GM18508 (cell line): ENCODE measurements around the gene PCDHGC3.
"Not testable (repeated sequence)": the region's sequence is repeated elsewhere in the genome, so short reads cannot be mapped to it uniquely, and the experiment has no call there.

Source experiments
- ATAC-seq: cut with Tn5 transposase; IDR thresholded peaks from one replicate; pipeline ENCODE4 v1.9.1; 2021; ENCODE audit warnings: moderate number of reproducible peaks; ENCODE audit not compliant: insufficient read depth, unreplicated experiment

The PCDHGC3 gene

DNA sequence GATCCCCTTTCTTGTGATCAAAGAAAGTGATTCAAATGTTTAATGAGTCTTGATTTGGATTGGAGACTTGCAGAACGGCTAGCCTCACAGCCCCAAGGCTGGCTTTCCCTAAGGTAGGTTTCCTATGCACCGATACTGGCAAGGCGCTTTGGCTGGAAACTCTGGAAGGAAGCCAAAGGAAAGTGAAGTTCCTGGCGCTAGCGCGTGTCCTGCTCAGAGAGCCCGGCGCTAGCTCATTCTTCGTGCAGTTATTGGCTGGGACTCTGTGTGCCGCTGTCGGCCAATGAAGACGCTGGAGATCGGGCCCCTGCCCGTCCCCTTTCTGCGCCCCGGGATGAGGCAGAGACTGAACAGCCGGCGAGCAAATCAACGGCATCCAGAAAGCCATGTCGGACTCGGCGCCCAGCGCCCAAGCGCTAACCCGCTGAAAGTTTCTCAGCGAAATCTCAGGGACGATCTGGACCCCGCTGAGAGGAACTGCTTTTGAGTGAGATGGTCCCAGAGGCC is at the start of gene PCDHGC3:
Gene PCDHGC3 (plus strand): TSS at position 342 of the 507 bp plus-strand sequence. CDS start 151 bp downstream, at position 493.
- peak; percentile 86 for ATAC-seq

DNA sequence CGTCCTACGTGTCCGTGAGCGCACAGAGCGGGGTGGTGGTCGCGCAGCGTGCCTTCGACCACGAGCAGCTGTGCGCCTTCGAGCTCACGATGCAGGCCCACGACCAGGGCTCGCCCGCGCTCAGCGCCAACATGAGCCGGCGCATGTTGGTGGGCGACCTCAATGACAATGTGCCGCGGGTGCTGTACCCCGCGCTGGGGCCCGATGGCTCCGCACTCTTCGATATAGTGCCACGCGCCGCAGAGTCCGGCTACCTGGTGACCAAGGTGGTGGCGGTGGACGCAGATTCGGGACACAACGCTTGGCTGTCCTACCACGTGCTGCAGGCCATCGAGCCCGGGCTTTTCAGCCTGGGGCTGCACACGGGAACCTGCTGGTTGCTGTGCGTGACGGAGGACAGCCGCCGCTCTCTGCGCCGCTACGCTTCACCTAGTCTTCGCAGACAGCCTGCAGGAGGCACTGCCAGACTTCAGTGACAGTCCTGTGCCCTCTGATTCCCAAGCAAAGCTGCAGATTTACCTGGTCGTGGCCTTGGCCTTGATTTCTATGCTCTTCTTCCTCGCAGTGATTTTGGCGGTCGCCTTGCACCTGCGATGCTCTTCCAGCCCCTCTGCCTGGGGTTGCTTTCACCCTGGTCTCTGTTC is 47.9 kb upstream of the PCDHGC3 start:
- ATAC-seq = no peak

DNA sequence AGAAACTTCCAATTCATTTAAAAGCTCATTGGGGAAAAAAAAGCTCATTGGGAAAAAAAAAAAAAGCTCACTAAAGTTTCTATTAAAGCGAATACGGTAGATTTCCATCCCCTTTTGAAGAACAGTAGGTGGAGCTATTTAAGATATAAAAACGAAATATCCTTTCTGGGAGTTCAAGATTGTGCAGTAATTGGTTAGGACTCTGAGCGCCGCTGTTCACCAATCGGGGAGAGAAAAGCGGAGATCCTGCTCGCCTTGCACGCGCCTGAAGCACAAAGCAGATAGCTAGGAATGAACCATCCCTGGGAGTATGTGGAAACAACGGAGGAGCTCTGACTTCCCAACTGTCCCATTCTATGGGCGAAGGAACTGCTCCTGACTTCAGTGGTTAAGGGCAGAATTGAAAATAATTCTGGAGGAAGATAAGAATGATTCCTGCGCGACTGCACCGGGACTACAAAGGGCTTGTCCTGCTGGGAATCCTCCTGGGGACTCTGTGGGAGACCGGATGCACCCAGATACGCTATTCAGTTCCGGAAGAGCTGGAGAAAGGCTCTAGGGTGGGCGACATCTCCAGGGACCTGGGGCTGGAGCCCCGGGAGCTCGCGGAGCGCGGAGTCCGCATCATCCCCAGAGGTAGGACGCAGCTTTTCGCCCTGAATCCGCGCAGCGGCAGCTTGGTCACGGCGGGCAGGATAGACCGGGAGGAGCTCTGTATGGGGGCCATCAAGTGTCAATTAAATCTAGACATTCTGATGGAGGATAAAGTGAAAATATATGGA is 45.2 kb upstream of the PCDHGC3 start, which contains the start of gene PCDHGA12:
Gene PCDHGA12 (plus strand): TSS at position 176 of the 782 bp plus-strand sequence. CDS start 253 bp downstream, at position 429.
- no peak for ATAC-seq

DNA sequence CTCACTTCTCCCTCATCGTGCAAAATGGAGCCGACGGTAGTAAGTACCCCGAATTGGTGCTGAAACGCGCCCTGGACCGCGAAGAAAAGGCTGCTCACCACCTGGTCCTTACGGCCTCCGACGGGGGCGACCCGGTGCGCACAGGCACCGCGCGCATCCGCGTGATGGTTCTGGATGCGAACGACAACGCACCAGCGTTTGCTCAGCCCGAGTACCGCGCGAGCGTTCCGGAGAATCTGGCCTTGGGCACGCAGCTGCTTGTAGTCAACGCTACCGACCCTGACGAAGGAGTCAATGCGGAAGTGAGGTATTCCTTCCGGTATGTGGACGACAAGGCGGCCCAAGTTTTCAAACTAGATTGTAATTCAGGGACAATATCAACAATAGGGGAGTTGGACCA is 44.5 kb upstream of the PCDHGC3 start:
- ATAC-seq = no peak

DNA sequence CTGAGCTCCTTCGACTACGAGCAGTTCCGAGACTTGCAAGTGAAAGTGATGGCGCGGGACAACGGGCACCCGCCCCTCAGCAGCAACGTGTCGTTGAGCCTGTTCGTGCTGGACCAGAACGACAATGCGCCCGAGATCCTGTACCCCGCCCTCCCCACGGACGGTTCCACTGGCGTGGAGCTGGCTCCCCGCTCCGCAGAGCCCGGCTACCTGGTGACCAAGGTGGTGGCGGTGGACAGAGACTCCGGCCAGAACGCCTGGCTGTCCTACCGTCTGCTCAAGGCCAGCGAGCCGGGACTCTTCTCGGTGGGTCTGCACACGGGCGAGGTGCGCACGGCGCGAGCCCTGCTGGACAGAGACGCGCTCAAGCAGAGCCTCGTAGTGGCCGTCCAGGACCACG is 43.5 kb upstream of the PCDHGC3 start:
- ATAC-seq = not testable (repeated sequence)

DNA sequence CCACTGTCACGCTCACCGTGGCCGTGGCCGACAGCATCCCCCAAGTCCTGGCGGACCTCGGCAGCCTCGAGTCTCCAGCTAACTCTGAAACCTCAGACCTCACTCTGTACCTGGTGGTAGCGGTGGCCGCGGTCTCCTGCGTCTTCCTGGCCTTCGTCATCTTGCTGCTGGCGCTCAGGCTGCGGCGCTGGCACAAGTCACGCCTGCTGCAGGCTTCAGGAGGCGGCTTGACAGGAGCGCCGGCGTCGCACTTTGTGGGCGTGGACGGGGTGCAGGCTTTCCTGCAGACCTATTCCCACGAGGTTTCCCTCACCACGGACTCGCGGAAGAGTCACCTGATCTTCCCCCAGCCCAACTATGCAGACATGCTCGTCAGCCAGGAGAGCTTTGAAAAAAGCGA is 43.0 kb upstream of the PCDHGC3 start:
- ATAC-seq = not testable (repeated sequence)

DNA sequence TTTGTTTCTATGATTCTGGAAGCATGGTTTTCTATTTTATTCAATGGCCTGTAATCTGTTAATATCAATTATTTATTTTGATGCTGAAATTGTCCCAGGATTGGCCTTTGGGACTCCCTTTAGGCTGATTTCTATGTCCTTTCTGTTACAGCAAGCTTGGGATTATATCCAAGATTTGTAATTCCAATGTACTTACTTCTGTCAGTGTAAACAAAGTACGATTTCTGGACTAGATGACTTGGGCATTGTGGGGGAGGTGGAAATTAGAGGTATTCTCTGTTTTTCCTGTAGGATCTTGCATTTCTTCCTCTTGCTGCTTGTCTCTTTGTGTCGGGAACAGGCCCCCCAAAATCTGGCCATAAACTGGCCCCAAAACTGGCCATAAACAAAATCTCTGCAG is 41.8 kb upstream of the PCDHGC3 start:
- no peak for ATAC-seq

DNA sequence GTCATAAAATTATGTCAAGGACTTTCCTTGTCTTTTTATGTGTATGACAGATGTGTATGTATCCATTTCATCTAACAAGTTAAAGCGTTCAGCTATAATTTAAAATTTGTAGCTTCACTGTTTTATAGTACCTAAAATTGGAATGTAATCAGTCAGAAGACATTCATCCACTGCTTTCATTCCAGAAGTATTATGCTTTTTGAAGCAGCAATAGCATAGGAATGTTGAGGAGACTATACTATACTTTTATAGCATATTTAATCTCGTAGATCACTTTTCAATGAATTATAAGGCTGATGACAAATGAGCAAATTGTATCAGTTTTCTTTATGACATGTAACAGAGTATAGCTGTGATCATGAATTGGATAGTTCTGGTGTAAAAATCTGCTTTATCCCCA is 38.5 kb upstream of the PCDHGC3 start:
- no peak for ATAC-seq

DNA sequence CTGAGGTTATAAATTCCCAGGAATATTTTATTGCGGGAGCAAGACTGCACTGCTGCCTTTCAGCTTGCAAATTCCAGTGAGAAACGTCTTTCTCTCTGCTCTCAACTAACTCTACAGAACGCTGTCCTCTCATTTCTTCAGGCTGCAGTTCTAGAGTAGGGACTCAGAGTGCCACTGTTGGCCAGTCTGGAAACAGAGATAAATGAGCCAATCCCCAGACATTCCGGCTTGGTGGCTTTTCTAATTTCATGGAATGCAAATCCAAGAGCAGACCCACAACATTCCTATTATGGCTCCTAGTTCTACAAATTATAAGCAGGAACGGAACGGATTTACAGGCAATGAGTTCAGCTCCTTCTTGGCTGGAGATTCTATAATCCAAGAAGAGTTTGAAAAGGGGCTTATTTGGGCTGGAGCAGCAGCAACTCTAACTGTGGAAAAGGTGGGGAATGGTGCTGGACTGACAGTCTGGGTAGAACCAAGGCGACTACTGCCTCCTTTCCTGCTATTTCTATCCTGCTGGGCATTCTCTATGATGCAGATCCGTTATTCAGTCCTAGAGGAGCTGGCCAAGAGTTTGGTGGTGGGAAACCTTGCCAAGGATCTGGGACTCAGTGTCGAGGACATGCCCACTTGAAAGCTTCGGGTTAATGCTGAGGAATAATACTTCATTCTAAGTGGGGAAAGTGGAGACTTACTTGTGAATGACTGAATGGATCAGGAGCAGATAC is 36.2 kb upstream of the PCDHGC3 start:
- no peak for ATAC-seq

DNA sequence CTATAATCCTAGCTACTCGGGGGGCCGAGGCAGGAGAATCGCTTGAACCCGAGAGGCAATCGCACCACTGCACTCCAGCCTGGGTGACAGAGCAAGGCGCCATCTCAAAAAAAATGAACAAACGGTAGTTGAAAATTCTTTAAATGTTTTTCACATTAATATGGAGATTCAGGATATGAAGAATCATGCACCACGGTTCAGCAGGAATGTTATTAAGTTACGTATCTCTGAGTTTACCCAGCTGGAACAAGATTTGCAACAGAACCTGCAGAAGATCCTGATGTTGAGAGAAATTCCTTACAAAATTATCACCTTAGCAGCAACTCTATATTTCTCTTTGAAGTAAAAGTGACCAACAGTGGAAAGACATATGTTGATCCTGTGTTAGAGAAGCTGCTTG is 35.4 kb upstream of the PCDHGC3 start:
- no peak for ATAC-seq

DNA sequence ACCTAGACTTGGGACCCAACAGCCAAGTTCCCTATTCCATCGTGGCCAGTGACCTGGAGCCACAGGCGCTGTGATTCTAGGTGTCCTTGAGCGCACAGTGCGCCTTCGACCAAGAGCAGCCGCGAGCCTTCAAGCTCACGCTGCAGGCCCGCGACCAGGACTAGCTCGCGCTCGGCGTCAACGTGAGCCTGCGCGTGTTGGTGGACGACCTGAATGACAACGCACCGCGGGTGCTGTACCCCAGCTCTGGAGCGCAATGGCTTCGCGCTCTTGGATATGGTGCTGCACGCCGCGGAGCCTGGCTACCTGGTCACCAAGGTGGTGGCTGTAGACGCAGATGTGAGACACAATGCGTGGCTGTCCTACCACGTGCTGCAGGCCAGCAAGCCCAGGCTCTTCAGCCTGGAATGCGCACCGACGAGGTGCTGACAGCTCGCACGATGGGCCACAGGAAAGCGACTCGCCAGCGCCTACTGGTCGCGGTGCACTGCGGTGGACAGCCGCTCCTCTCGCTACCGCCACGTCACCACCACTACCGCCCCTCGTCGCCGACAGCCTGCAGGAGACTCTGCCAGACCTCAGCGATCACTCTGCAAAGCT is 34.1 kb upstream of the PCDHGC3 start:
- ATAC-seq = no peak

DNA sequence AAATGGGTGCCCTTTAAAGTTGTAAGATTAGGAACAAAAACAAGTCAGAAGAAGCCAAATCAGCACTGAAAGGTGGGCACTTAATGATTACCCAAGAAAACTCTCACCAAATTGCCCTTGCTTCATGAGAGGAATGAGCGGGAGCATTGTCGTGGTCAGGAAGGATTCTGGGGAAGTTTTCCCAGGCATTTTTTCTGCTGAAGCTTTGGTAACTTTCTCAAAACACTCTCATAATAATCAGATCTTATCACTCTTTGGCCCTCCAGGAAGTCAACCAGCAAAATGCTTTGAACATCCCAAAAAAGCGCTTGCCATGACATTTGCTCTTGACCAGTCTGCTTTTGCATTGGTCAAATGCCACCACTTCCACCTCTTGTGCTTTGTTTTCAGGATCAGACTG is 10.4 kb upstream of the PCDHGC3 start:
- ATAC-seq = no peak

DNA sequence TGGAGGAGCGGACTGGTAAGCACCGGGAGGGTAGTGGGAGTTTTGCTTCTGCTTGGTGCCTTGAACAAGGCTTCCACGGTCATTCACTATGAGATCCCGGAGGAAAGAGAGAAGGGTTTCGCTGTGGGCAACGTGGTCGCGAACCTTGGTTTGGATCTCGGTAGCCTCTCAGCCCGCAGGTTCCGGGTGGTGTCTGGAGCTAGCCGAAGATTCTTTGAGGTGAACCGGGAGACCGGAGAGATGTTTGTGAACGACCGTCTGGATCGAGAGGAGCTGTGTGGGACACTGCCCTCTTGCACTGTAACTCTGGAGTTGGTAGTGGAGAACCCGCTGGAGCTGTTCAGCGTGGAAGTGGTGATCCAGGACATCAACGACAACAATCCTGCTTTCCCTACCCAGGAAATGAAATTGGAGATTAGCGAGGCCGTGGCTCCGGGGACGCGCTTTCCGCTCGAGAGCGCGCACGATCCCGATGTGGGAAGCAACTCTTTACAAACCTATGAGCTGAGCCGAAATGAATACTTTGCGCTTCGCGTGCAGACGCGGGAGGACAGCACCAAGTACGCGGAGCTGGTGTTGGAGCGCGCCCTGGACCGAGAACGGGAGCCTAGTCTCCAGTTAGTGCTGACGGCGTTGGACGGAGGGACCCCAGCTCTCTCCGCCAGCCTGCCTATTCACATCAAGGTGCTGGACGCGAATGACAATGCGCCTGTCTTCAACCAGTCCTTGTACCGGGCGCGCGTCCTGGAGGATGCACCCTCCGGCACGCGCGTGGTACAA is 556 bp downstream of the PCDHGC3 start:
- ATAC-seq = no peak

DNA sequence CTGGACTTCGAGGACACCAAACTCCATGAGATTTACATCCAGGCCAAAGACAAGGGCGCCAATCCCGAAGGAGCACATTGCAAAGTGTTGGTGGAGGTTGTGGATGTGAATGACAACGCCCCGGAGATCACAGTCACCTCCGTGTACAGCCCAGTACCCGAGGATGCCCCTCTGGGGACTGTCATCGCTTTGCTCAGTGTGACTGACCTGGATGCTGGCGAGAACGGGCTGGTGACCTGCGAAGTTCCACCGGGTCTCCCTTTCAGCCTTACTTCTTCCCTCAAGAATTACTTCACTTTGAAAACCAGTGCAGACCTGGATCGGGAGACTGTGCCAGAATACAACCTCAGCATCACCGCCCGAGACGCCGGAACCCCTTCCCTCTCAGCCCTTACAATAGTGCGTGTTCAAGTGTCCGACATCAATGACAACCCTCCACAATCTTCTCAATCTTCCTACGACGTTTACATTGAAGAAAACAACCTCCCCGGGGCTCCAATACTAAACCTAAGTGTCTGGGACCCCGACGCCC is 1.3 kb downstream of the PCDHGC3 start:
- ATAC-seq = no peak

DNA sequence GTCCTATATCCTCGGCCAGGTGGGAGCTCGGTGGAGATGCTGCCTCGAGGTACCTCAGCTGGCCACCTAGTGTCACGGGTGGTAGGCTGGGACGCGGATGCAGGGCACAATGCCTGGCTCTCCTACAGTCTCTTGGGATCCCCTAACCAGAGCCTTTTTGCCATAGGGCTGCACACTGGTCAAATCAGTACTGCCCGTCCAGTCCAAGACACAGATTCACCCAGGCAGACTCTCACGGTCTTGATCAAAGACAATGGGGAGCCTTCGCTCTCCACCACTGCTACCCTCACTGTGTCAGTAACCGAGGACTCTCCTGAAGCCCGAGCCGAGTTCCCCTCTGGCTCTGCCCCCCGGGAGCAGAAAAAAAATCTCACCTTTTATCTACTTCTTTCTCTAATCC is 2.0 kb downstream of the PCDHGC3 start:
- no peak for ATAC-seq

DNA sequence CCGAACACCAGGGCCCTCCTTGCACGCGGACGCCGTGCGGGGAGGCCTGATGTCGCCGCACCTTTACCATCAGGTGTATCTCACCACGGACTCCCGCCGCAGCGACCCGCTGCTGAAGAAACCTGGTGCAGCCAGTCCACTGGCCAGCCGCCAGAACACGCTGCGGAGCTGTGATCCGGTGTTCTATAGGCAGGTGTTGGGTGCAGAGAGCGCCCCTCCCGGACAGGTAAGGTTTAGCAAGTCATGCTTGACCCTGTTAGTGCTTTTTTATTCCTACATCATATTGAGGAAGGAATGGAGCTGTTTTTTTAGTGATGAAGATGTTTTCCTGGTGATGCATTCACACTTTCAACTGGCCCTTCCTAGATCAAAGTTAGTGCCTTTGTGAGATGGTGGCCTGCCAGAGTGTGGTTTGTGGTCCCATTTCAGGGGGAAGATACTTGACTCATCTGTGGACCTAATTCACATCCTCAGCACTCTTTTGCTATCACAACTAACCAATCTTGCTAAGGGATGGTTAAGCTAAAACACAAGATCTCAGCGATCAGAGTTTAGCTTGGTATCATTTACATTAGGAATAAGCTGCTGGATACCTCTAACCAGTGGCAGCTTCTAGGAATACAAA is 2.7 kb downstream of the PCDHGC3 start:
- no peak for ATAC-seq

DNA sequence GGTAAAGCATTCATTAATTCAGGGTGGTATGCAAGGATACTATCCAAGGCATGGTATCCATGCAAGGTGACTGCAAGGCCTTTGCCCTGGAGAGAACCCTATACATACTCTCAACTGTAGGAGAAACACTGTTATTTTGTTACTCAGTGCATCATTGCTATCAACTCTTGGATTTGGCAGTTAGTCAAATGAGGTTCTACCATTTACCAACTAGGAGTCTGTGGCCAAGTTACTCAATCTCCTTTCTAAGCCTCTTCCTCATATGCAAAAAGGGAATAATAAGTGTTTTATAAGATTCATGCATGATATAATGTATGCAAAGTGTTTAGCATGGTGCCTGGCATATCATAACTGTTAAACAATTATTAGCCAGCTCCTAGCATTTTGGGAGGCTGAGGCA is 4.0 kb downstream of the PCDHGC3 start:
- ATAC-seq = no peak

DNA sequence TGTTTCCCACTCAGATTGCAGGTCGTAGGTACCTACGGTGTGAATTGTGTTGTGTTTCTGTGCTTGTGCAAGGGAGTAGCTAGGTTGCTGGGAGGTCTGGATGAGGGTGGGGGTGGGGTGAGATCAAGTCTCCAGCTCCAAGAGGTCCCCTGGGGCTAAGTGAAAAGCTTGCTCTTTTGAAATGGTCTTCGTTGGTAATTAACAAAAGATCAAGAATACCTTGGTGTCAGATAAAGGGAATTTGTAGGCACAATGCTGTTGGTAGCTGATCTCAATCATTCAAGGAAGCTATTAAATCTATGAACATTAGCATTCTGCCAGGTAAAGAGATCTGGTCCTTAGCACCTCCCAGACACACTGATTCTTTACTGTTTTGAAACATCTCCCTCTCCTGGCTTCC is 8.1 kb downstream of the PCDHGC3 start:
- ATAC-seq = no peak

DNA sequence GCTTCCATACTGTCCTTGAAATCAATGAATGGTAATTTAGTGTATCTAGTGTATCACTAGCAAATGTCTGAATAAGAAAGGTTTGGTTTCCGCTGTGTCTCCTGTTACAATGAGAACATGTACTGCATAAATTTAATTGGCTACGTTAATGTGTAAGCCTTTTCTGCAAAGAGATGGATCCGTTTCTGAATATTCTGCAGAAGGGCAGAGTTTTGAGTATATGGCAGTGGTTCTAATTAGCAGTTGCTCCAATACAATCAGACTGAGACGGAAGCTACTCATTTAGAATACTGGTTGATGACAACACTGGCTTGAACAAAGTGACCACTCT is 8.5 kb downstream of the PCDHGC3 start:
- ATAC-seq = no peak
